ENCODE measurements around the gene PTCD3.
A peak's percentile ranks its signal among the peaks of the same experiment; 100 is the strongest.

The PTCD3 gene

DNA sequence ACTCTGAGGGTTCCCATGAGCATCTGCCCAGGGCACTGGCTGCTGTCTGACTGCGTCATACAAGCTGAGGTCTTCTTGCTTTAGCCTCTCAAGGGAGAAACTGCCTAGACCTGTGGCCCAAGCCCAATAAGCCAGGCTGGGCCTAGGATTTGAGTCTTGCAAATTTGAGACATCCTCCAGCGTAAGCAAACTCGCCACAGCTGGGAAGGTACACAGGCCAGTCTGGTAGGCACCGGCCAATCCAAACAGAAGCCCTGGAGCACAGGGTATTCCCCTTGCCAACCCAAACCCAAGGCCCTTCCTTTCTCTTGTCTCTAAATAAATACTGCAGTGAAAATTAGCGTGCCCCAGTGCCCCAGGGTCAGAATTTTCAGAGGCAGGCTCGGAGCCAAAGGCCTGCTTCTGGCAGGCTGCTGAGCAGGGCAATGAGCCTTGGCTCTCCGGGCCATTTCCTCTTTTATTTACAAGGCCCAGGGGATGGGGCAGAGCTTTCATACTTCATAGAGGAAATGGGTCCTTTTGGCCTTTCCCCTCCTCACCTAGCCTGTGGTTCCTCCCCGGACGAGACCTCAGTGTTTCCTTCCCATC is 33.7 kb upstream of the PTCD3 start:
- TF ChIP-seq, protein P1, sequence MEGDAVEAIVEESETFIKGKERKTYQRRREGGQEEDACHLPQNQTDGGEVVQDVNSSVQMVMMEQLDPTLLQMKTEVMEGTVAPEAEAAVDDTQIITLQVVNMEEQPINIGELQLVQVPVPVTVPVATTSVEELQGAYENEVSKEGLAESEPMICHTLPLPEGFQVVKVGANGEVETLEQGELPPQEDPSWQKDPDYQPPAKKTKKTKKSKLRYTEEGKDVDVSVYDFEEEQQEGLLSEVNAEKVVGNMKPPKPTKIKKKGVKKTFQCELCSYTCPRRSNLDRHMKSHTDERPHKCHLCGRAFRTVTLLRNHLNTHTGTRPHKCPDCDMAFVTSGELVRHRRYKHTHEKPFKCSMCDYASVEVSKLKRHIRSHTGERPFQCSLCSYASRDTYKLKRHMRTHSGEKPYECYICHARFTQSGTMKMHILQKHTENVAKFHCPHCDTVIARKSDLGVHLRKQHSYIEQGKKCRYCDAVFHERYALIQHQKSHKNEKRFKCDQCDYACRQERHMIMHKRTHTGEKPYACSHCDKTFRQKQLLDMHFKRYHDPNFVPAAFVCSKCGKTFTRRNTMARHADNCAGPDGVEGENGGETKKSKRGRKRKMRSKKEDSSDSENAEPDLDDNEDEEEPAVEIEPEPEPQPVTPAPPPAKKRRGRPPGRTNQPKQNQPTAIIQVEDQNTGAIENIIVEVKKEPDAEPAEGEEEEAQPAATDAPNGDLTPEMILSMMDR (IDR thresholded peaks at IDR 0.05; ENCODE audit: low read depth, low read length, missing control alignments) = no peak
- H3K4me3 ChIP-seq (replicated peaks; ENCODE audit: low read depth, low read length) = no peak overlapping the region
- no peak for DNase-seq (ENCODE audit: extremely low read depth, low read depth)

DNA sequence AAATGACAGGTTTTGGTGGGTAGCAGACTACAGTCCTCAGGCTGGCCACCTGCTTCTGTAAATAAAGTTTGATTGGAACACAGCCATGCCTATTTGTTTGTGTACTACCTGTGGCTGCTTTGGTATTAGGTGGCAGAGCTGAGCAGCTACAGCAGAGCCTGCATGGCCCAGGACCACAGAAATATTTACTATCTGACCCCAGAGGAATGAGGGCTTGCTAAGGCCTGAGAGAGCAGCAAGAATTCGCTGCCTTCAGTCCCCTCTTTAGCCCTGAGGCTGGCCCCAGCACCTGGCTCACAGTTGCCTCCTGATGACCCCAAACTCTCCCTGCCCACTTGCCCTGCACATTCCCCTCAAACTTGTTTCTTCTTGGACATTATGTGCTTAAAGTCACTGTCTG is 32.8 kb upstream of the PTCD3 start:
- H3K4me3 ChIP-seq (replicated peaks; ENCODE audit: low read depth, low read length) = no peak overlapping the region
- no peak for DNase-seq (ENCODE audit: extremely low read depth, low read depth)
- TF ChIP-seq, protein P1 (IDR thresholded peaks at IDR 0.05; ENCODE audit: low read depth, low read length, missing control alignments) = no peak

DNA sequence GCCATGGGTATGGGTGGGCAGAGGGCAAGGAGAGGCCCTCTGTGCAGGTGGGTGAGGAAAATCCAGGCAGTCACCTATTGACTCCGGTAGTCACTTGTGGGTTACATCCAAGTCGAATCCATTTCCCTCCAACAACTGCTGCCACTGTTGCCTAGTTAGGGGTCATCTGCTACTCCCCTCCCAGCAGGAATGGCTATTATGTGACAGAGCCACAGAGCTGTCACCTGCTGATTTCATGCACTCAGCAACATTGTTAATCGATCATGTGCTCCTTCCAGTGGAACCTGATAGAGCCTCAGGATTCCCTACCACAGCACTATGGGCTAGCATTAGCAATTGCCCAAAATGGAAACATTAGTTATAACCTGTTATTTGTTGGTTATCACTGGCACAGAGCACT is 31.8 kb upstream of the PTCD3 start:
- TF ChIP-seq, protein P1 (IDR thresholded peaks at IDR 0.05; ENCODE audit: low read depth, low read length, missing control alignments) = no peak
- DNase-seq (ENCODE audit: extremely low read depth, low read depth) = no peak

DNA sequence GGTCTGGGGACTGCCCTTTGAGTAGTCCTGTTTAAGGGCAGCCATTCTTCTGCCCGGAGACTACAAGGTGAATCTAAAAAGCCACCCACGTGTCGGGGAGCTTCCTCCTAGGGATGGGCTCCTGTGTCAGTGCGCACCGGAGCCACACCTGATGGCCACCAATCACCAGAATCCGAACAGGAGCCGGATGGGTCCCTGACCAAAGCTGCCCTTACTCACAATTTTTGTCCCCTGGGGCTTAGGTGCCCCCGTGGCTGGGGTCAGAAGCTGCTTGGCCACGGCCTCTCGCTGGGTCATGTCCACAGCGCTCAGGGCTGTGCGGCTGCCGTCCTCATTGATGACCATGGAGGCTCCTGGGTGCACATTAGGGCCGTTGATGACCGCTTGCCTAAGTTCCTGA is 31.2 kb upstream of the PTCD3 start:
- TF ChIP-seq, protein P1 (IDR thresholded peaks at IDR 0.05; ENCODE audit: low read depth, low read length, missing control alignments) = no peak
- H3K4me3 ChIP-seq (replicated peaks; ENCODE audit: low read depth, low read length) = no peak overlapping the region
- no peak for DNase-seq (ENCODE audit: extremely low read depth, low read depth)

More for the DNA sequence above, 31.8 kb upstream of the PTCD3 start:
- H3K4me3 ChIP-seq (replicated peaks; ENCODE audit: low read depth, low read length) = no peak overlapping the region

DNA sequence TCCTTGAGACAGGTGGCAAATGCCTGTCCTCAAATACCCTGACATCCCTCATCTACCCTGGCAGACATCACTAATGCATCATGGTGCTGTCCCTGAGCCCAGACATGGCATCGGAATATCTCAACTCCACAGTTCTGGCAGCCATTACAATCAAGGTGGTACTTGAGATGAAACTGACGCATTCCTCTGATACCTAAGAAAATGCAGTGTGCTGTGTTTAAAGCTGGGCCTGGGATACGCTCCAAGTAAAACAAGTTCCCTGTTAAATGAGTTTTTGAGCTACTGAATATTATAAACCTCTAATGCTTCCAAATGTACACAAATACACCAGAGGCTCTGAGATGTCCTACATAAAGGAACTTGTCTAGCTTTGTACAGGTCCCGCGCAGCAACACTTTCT is 30.1 kb upstream of the PTCD3 start:
- H3K4me3 ChIP-seq (replicated peaks; ENCODE audit: low read depth, low read length) = no peak overlapping the region
- no peak for DNase-seq (ENCODE audit: extremely low read depth, low read depth)
- TF ChIP-seq, protein P1 (IDR thresholded peaks at IDR 0.05; ENCODE audit: low read depth, low read length, missing control alignments) = no peak

DNA sequence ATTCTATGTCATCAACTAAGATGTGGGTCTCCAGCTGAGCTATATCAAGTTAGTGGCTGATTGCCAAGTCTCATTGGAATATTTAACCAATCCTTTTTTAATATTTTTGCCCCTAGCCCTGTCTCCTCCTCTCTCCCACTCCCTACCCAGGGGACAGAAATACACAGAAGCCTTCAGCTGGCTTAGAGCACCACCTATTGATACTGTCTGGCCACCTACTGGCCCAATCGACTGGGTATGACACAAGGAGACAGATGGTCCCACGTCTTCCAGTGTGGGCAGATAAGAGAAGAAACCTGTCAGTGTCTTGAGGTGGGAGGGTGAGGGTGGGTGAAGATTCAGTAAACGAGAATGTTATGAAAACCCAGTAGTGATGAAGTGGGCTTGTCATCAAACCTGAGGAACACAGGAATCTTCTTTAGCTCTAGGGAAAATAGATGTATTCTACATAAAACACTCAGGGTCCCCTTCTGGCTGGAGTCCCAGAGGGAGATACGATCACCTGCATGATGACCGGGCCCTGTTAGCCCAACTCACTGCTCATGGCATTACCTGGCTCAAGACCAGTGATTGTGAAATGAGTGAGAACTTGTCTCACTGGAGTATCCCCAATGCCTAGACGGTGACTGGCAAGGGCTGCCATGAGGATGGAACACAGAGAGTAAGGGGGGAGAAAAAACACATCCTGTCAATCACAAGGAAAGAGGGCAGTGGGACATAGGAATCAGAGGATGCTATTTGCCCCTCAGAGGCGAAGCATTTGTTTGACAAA is 27.1 kb upstream of the PTCD3 start:
- no peak for DNase-seq (ENCODE audit: extremely low read depth, low read depth)

More for the DNA sequence above, 27.1 kb upstream of the PTCD3 start:
- TF ChIP-seq, protein P1 (IDR thresholded peaks at IDR 0.05; ENCODE audit: low read depth, low read length, missing control alignments) = peak; percentile 38
- no peak overlapping the region for H3K4me3 ChIP-seq (replicated peaks; ENCODE audit: low read depth, low read length)

Measured in HFF-Myc (cell line).